Activated B cell treated with CpG ODN at 0.5 μM for 24 hours (primary cell): ENCODE data around the gene C16orf95. TPM values are rescaled to one million over a fixed set of nuclear protein-coding genes. Genes with fewer than 3 reads are reported as not detected.

ENCODE experiments used
- ATAC-seq: fragments of 200-7000 bp; cut with Tn5 transposase; one replicate; pipeline ENCODE4 v1.10.0; 2021; ENCODE audit warnings: low read depth, mild to moderate bottlenecking, moderate library complexity
- CTCF ChIA-PET: fragments of 350-600 bp; sonication (Branson Sonifier 250); formaldehyde crosslinking; loops from one replicate; lab custom pipeline; 2021; ENCODE audit warnings: antibody characterized with exemption; lab: Charles Lee
- POLR2A ChIA-PET: fragments of 350-600 bp; sonication (Branson Sonifier 250); formaldehyde crosslinking; loops from one replicate; lab custom pipeline; 2021; ENCODE audit warnings: antibody characterized with exemption; lab: Charles Lee
- DNase-seq: peaks from one replicate; pipeline ENCODE4 v3.0.0; 2022
- H3K27ac Mint-ChIP-seq: one replicate; pipeline ENCODE4 v1.8.0; 2020; ENCODE audit warnings: mixed read lengths
- H3K27me3 Mint-ChIP-seq: one replicate; pipeline ENCODE4 v1.8.0; 2021; ENCODE audit warnings: mixed read lengths
- H3K36me3 Mint-ChIP-seq: one replicate; pipeline ENCODE4 v1.8.0; 2021; ENCODE audit warnings: low read depth, mixed read lengths
- H3K4me1 Mint-ChIP-seq: one replicate; pipeline ENCODE4 v1.8.0; 2021; ENCODE audit warnings: mixed read lengths
- H3K4me3 Mint-ChIP-seq: one replicate; pipeline ENCODE4 v1.8.0; 2020; ENCODE audit warnings: mild to moderate bottlenecking, mixed read lengths
- H3K9me3 Mint-ChIP-seq: one replicate; pipeline ENCODE4 v1.8.0; 2020; ENCODE audit warnings: mixed read lengths
- CTCF ChIP-seq: fragments of 200-600 bp; IDR thresholded peaks from one replicate; pipeline ENCODE4 v1.8.0; 2022; ENCODE audit warnings: antibody characterized with exemption, mild to moderate bottlenecking
- intact Hi-C: fragments of 100-400 bp; cut with micrococcal nuclease; formaldehyde crosslinking; loops from one replicate; pipeline ENCODE4 v1.15.1; 2024
- total RNA-seq: library from RNA; stranded (reverse); gene quantifications from 2 replicates; pipeline ENCODE4 v1.2.3, GENCODE V29; 2022

C16orf95 gene
- total RNA-seq, 1 donor from 2014 or later, result 2.1 TPM

- H3K4me3 Mint-ChIP-seq, result no peak overlapping the region
- CTCF ChIA-PET, result no interaction called here
- no peak for DNase-seq
- no peak for TF ChIP-seq CTCF
- ATAC-seq, result no peak
- H3K9me3 Mint-ChIP-seq, result no peaks in the 10 kb centered on the region
- no peaks in the 10 kb centered on the region for H3K27me3 Mint-ChIP-seq
- POLR2A ChIA-PET, result no interaction called here
- intact Hi-C loops, result no loop called here
- peaks cover 65% of the 10 kb centered on the region for H3K36me3 Mint-ChIP-seq
- no peak overlapping the region for H3K27ac Mint-ChIP-seq
- peaks cover 12% of the 10 kb centered on the region for H3K4me1 Mint-ChIP-seq
Observed at GRCh38 chr16:87334651-87335624, 17.7 kb upstream of the C16orf95 start.

- H3K36me3 Mint-ChIP-seq, result peaks cover 66% of the 10 kb centered on the region
- TF ChIP-seq CTCF, result no peak
- H3K27me3 Mint-ChIP-seq, result no peaks in the 10 kb centered on the region
- H3K9me3 Mint-ChIP-seq, result no peaks in the 10 kb centered on the region
- no peak overlapping the region for H3K27ac Mint-ChIP-seq
- ATAC-seq, result no peak
- H3K4me1 Mint-ChIP-seq, result peaks cover 12% of the 10 kb centered on the region
- intact Hi-C loops, result no loop called here
- H3K4me3 Mint-ChIP-seq, result no peak overlapping the region
- DNase-seq, result no peak
- ChIA-PET CTCF (interaction anchor here (1.4 kb wide), 1 partner anchor 36 kb away, joined by 3 read pairs; no protein-coding TSS in a partner anchor), POLR2A (no interaction called here)
Observed at GRCh38 chr16:87333581-87334331, 16.6 kb upstream of the C16orf95 start.

- ChIA-PET POLR2A (no interaction called here), CTCF (interaction anchor here (1.4 kb wide), 1 partner anchor 36 kb away, joined by 3 read pairs; no protein-coding TSS in a partner anchor)
- Mint-ChIP-seq H3K4me1 (peaks cover 12% of the 10 kb centered on the region), H3K36me3 (peaks cover 67% of the 10 kb centered on the region), H3K27ac (no peak overlapping the region), H3K9me3 (no peaks in the 10 kb centered on the region), H3K27me3 (no peaks in the 10 kb centered on the region), H3K4me3 (no peak overlapping the region)
- TF ChIP-seq CTCF, result no peak
- no peak for ATAC-seq
- intact Hi-C loops, result no loop called here
- DNase-seq, result no peak
Observed at GRCh38 chr16:87333101-87333500, 15.9 kb upstream of the C16orf95 start.

GRCh38 chr16:87332150-87332549, 15.0 kb upstream of the C16orf95 start:
- peaks cover 72% of the 10 kb centered on the region for H3K36me3 Mint-ChIP-seq

More at GRCh38 chr16:87332150-87332549, 15.0 kb upstream of the C16orf95 start:
- Mint-ChIP-seq H3K27me3 (no peaks in the 10 kb centered on the region), H3K9me3 (no peaks in the 10 kb centered on the region), H3K4me1 (peaks cover 6% of the 10 kb centered on the region), H3K27ac (no peak overlapping the region), H3K4me3 (no peak overlapping the region)
- ATAC-seq (no peak), DNase-seq (no peak)
- POLR2A ChIA-PET, result no interaction called here
- intact Hi-C loops, result no loop called here
- no peak for TF ChIP-seq CTCF
- CTCF ChIA-PET, result interaction anchor here (0.7 kb wide), 1 partner anchor 62 kb away, joined by 3 read pairs; no protein-coding TSS in a partner anchor
